GM21528 (cell line): ENCODE measurements around the gene ENTREP1.

ENCODE experiments used
- ATAC-seq: cut with Tn5 transposase; IDR thresholded peaks from one replicate; pipeline ENCODE4 v1.9.1; 2021; ENCODE audit warnings: mild to moderate bottlenecking, moderate library complexity; ENCODE audit not compliant: unreplicated experiment, low FRiP score

The ENTREP1 gene

DNA sequence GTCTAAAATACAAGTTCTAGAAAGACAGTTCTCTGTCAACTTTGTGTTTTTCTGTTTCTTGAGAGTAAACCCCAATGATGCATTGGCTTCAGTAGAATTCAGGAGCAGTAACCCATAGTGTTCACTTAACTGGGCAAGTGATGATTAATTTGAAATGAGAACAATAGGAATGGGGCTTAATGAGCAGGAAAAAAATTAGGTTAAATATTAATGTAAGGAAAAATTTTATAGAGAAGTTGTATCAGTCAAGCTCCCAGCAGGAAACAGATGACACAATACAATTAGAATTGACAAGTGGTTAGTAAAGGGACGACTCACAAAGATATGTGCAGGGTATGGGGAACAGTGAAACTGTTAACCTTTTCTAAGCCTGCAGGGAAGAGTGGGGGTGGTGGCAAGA, 38.2 kb downstream of the ENTREP1 start:
- ATAC-seq, result no peak

DNA sequence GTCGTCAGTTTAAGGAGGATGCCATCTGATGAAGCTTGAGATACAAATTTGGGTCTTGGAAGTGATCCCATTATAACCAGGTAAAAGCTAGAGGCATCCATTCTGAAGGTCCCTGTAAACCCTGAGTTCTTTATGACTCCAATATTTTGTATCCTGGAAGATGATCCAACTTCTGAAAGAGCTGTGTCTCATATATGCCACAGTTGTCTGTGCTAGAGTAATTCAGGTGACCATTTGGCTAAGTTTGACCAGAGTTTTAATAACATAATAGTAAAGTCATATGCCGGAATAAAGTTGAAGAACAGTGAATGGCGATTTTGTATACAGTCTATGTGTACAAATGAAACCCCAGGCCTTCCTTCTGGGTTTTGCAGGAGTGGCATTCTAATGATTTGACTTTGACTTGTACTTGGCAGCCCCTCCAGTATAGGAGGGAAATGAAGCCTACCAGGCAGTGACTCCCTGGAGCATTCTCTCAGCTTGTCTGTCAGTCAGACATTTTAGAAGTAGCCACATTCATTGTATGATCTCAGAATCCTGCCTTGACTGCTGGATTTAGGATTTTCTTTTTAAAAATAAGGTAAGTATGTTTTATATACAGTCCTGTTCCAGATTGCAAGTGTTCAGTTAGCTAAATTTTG, 39.6 kb downstream of the ENTREP1 start:
- ATAC-seq, result no peak

DNA sequence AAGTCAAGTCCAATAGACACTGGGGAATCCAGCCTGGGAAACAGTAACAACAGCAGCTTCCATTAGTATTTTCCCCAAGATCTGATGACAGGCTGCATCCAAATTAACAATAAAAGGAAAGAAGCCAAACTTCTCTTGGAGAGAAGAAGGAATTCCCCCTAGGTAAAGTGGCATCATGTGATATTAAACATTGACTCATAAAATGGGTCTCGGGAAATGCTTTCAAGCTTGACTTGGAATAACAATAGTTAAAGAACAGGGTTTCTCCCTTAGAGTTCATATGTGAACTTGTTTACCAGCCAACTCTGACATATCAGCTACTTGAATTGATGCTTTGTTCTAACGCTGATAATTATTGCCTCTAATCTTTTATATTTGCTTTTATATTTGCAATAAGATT, 45.4 kb downstream of the ENTREP1 start:
- ATAC-seq, result no peak

DNA sequence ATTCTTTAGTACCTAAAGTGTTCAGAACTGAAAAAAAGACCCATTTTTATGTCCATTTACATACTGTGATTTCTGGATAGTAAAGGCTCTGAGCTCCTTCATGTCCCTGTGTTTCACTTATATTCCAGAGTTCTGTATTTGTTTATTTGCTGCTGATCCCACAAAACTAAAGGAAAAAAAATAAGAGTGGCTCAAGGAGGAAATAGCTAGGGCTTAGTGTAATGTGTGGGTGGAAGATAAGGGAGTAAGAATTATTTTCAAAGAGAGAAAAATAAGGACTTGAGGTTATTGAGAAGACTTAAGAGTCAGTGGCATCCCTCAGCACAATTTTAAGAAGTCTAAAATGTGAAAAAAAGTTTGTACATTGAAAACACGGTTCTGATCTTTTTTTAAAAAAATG, 46.0 kb downstream of the ENTREP1 start:
- no peak for ATAC-seq

DNA sequence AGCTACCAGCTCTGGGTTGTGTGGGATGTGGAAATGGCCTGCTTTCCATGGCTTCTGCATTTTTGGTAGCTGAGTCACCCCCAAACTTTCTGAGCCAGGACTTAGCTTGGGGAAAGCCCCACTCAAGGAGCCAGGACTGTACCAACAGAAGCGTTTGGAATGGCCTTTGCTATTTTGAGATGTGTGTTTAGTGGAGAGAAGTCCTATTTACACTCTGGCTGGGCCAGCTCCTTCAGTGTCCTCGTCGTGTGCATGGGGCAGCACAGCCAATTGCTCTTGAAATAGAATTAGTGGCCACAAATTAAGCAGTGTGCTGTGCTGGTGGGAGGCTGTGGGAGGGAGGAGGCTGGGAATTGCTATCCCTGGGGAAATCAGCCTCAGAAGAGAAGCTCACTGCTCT, 51.6 kb downstream of the ENTREP1 start:
- ATAC-seq, result no peak

DNA sequence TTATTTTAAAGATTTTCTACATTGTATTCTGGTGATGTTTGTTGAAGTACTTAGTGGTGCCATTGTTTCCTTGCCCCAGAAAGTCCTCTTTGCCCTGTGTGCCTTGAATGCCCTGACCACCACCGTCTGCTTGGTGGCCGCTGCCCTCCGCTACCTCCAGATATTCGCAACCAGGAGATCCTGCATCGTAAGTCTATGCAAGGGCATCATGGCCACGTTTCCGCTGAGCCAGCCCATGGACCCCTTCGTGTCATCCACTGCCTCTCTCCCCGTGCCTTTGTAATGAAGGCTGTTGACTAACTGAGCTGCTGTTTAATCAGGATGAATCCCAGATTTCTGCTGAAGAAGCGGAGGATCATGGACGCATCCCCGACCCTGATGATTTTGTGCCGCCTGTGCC, 52.3 kb downstream of the ENTREP1 start:
- no peak for ATAC-seq

DNA sequence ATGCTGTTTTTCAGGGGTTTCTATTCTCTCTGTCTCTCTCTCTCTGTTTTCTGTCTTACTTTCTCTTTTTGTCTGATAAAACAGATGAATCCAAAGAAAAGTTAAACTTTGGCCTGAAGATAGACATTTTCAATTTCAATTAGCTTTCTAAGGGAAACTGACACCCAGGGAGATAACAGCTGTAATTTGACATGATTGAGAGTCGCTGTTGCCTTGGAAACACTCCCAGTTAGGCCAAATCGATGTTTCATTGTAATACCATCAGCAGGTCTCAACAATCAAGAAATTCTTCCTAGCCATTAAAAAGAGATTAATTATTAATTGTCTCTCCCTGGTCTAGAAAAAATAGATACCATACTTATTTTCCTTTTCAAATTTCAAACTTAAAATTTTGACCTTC, 53.0 kb downstream of the ENTREP1 start:
- no peak for ATAC-seq

DNA sequence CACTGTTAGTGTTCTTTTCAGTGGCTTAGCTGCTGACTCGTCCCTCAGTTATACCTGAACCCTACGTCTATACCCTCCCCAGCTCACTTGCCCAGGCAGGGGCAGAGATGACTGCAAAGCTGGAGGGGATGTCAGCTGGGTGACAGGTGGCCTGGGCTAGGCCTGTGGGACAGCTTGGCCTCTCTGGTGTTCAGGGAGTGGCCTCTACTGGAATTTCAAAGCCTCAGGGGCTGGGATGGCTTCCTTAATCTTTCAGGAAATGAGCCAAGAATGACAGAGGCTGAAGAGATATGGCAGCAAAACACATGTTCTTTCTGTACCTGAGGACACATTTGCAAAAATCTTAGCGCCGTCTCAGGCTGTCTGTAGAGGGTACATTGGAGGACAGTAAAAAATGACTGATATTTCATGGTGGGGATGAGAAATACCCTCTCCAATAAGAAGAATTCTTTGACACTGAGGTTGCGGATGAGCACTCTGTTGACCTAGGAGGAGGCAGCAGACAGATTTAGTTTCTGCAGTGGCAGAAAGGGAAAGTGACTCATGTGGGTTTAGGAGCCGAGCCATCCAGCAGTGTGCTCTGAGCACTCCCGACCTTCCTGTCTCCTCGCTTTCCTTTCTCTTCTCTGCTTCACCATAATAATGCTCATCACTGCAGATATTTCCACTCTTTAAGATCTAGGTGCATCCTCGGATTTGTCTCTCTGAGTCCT, 54.4 kb downstream of the ENTREP1 start:
- ATAC-seq, result no peak

DNA sequence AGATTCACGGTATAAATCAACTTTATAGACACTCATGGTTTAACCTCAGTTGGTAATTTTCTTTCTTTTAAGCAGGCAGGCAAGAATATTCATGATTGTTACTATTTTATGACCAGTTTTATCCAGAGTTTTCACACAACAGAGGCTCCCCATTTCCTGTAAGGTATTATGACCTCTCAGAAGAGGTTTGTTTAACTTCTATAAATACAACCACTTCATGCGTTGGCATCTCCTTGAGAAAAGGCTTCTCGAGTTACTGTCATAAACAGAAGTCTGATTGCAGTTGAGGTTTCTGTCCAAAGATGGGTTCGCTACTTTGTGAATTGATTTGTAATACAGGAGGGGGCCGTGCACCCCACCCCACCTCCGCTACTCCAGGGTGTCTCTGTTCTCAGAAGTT, 55.3 kb downstream of the ENTREP1 start:
- no peak for ATAC-seq

DNA sequence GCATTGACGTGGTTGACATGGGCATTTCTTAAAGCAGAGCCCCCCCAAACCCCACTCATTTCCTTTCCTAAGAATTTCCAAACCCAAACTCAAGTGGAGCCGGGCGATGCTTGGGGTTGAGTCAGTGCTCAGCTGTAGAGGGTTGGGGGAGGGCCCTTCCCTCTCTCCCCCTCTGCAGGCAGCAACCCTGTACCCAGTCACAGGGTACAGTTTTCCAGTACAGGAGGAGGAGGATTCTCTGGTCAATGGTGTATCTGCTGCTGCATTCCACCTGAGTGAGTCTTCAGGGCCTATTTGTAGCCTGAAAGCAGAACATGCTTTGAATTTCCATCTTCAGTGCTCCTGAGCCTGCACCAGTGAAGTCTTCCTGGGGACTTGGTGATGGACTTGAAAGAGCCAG, 55.8 kb downstream of the ENTREP1 start:
- no peak for ATAC-seq

DNA sequence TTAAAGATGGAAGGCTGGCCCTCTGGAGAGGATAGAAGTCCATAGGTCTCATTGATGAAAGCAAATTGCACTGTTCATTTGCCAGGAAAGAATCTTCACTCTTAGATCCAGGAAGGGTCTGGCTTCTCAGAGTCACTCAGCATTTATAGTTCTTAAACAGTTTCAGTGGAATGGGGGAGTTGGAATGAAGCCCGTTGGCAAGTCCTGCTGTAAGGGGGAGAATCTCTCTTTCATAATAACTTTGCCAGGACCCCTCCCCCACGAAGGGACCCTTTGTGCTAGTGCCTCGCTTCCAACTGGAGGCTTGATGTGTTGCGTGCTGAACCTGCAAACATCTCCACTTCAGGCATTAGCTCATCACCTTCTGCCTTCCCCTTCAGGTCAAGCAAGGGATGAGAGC, 57.1 kb downstream of the ENTREP1 start:
- no peak for ATAC-seq

DNA sequence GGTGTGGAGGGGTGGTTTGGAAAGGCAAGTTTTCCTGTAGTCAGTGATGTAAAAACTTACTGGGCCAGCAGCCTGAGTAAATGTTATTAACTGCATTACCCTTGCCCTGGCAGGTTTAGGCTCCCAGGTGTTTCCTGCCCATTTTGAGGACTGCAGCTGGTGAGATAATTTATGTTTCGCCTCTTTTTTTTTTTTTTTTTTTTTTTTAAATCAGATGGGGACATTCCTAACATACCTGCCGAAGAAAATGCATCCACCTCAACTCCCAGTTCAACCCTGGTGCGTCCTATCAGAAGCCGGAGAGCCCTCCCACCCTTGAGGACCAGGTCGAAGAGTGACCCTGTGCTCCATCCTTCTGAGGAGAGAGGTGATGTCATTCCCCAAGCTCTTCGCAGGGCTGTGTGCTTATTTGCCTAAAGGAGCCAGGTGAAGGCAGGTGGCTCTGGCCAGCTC, 60.6 kb downstream of the ENTREP1 start:
- no peak for ATAC-seq

DNA sequence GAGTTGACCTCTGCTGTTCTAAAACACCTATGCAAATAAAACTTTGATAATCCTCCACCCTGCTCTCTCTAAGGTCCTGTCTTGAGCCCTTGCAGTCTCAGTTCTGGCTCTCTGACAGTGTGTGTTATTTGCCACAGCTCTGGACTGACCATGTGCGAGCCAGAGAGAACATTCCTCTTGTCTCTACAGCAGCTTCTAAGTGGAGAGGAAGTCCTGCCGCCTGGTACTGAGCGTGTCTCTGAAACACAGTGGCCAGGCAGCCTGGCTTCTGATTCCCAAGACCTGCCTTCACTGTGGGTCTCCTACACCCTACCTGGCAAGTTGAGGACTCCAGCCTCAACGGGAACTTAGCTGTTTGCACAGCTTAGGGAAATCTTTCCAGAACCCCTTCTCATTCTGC, 61.6 kb downstream of the ENTREP1 start:
- ATAC-seq, result no peak

DNA sequence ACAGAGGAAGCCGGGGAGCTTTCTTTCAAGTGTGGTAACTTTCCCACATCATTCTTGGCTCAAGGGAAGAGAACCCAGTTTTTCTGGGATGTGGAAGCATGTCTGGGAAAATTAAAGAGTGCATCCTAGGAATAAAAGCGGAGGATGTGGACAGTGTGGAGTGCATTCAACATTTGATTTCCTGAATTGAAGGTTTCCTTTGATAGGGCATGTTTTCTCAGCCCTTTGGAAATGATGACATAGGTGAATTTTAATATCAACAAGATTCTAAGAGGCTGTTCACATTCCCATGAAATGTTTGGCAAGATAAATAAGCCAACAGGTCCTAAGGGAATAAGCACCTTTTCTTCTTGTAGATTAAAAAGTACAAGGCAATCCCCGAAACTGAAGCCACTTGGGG, 63.6 kb downstream of the ENTREP1 start:
- ATAC-seq, result no peak

DNA sequence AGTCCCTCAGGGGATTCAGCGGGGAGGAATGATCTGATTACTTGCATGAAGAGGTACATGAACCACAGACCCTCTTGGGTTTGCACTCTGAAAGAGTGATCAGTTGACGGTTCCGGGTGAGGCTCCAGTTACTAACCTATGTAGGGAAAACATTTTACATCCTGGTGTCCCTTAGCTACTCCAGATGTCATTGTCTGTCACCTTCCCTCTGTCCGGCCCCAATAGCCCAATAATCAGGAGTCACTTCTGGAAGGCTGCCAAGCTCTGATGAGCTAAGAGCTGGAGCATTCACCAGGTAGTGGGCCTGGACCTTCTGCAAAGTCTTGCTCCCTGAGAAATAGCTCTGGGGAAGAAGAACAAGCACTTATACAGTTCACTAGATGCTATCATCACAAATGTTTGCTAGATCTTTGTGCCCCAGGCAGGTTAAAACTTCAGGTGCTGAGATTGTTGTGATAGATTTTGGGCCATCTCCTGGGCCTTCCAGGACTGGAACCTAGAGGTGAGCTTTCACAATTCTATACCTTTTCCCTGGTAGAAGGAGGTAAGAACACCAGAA, 64.5 kb downstream of the ENTREP1 start:
- ATAC-seq, result no peak

DNA sequence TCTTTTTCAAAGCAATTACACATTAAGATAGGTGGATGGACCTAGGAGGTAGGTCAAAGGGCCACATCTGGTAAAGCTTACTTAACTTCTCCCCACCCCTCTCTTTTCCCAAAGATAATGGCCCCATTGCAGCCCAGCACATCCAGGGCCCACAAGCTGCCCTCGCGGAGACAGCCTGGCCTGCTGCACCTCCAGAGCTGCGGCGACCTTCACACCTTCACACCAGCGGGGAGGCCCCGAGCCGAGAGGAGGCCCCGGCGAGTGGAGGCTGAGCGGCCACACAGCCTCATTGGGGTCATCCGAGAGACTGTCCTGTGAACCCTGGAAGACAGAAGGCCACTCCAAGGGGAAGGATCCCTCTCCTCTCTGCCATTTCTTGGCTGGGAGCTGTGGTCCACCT, 66.5 kb downstream of the ENTREP1 start:
- no peak for ATAC-seq

DNA sequence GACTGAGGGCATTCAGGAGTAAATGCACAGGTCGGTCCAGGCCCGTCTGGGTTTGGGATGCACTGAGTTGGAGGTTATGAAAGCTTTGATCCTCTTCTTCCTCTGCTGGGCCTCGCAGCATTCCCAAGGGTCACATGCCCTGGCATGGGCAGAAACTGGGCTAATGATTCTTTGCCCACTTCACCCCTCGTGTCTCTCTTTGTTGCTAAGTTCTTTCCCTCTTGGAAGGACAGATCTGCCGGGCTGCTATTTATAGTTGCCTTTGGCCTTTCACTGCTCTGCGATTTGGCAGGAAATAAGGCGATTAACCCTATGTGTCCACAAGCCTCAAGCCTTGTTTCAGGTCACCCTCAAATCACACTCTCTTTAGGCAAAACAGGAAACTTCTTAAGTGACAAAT, 66.9 kb downstream of the ENTREP1 start:
- ATAC-seq, result no peak

DNA sequence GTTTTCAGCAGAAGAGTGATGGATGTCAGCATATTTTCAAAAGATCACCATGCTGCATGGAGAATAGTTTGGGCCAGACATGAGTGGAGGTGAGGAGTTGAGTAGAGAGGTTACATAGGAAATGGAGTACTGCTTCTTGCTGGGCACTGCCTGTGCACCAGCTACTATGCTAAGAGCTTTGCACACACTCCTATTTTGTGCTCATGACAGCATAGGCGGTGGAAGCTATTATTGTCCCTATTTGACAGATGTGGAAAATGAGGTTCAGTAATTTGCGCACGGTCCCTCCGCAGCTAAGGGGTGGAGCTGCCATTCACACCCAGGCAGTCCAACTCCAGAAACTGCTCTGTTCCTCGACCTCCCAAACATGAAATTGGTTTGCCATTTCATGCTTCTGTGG, 67.8 kb downstream of the ENTREP1 start:
- no peak for ATAC-seq

DNA sequence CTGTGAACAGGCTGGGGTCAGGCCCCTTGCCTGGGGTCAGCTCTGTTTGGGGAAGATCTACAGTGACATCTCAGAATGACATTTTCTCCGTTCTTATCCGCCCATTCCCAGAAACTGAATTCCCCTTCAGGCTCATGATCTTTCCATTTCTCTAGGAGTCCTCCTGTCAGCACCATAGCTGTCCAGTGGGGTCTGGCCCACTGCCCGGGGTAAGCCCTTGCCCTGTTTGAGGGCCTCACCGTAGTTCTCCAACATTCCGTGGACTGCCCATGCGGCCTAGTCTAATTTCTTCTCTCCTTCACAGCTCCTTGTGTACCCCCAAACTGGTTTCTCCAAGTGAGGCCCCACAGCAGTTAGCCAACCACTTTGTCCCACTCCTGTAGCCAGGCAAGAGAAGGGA, 68.4 kb downstream of the ENTREP1 start:
- no peak for ATAC-seq

DNA sequence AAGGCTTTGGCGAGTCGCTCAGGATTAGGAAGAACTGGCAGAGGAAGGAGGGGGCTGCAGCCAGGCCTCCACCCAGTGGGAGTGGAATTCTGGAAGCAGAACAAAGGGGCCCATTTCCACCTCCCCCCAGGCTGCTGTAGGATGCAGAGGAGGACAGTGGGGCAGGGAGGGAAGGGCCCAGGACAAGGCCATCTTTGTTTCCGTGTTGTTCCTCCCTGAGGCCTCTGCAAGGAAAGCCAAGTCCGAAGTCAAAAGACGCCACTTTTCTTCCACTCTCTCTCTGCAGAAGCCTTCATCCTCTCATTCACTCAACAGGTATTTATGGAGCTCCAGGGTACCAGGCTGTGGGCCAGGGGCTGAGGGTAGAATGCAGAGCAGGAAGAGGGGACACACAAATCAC, 70.7 kb downstream of the ENTREP1 start:
- no peak for ATAC-seq

DNA sequence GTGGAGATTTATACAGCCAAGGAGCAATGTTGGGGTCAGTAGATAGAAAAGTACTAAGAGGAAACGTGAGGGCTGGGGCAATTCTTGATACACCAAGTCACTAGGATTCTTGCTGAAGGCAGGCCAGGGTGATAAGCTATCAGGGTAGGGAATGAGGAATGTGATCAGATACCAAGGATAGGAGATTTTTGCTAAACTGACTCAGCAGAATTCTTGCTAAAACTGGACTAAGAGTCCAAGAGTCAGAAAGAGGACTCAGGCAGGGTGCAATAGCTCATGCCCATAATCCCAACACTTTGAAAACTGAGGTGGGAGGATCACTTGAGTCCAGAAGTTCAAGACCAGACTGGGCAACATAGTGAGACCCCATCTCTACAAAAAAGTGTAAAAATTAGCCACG, 71.7 kb downstream of the ENTREP1 start:
- no peak for ATAC-seq
